GM11168 (cell line): Measurements from ENCODE around the gene PIGK.

Experiments used
- in situ Hi-C: fragments of 300-500 bp; cut with MboI; formaldehyde crosslinking; loops from one replicate; pipeline ENCODE4 v1.12.0; 2022; ENCODE audit warnings: low sequenced_read_pairs; ENCODE audit not compliant: unreplicated experiment

The PIGK gene

GRCh38 chr1:77118712-77119111 is 100.5 kb downstream of the PIGK start:
- in situ Hi-C loops: loop anchor here (25.0 kb wide), 1 partner anchor 956 kb away; no protein-coding TSS in a partner anchor

GRCh38 chr1:77104672-77105071 is 114.6 kb downstream of the PIGK start:
- in situ Hi-C loops: loop anchor here (25.0 kb wide), 1 partner anchor 942 kb away; no protein-coding TSS in a partner anchor

GRCh38 chr1:77103486-77103885 is 115.7 kb downstream of the PIGK start:
- in situ Hi-C loops: loop anchor here (25.0 kb wide), 1 partner anchor 941 kb away; no protein-coding TSS in a partner anchor

DNA sequence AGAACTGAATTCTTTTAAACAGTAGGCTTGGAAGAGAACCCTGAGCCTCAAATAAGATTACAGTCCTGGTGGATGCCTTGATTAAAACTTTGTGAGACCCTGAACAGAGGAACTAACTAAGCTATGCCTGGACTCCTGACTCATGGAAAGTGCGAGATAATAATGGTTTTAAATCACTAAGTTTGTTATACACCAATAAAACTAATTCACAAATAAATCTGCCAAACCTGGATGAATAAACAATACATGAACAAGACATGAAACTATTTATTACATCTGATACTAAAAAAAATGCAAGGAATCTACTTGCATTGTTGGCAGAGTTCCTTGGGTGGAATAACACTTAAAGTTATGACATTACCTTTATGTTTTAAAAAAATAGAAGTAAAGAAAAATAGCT is 118.4 kb downstream of the PIGK start:
- in situ Hi-C loops: loop anchor here (25.0 kb wide), 1 partner anchor 939 kb away; no protein-coding TSS in a partner anchor

GRCh38 chr1:77096496-77097255 is 122.6 kb downstream of the PIGK start:
- in situ Hi-C loops: no loop called here

DNA sequence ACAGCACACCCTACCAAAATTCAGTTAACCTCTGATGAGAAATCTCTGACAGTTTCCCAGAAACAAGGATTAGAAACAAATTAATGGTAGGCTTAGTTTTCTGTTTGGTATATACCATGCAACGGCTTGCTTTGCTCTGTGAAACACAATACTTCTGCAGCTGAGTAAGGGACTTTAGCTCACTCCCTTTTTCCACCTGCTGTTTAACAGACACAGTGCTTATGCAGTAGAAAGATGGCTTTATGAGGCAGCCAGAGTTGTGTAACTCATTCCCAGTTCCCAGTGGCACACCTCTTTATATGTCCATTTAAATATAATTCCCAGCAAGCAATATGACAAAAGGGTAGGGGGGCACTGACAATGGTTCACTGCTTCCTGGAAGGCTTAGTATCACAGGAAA is 124.0 kb downstream of the PIGK start:
- in situ Hi-C loops: no loop called here

DNA sequence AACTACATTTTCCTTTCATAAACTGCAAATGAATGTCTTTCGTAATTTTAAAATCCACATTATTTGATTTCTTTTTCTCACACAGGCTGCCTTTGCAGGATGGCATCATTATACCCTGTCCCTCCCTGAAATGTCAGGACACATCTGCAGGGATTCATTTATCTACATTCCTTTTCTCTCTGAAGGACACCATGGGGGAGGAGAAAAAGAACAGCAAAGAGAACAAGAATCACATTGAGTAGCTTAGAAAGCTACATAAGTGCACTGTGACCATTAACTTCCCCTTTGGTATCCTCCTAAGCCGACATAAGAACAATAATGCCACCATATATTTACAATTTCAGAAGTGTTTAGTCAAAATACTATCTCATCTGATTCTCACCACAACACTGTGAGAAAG is 129.5 kb downstream of the PIGK start:
- in situ Hi-C loops: no loop called here

DNA sequence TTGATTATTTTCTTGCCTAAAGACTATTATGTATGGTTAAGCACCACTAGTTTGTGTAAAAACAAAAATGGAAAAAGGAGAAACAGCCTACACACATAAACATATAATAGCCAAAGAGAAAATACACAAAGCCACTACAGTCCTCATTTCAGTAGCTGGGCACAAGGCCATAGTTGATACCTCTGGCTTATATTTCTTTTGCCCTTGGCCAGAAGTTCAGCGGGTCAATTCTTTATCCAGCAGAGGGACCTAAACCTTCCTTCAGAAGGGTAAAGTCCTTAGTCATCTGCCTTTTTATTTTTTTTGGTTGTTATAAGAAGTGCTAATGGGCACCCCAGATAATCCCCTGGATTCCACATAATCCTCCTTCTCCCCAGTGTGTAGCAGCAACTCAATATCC is 134.1 kb downstream of the PIGK start:
- in situ Hi-C loops: no loop called here

GRCh38 chr1:77084457-77084856 is 134.8 kb downstream of the PIGK start:
- in situ Hi-C loops: no loop called here

DNA sequence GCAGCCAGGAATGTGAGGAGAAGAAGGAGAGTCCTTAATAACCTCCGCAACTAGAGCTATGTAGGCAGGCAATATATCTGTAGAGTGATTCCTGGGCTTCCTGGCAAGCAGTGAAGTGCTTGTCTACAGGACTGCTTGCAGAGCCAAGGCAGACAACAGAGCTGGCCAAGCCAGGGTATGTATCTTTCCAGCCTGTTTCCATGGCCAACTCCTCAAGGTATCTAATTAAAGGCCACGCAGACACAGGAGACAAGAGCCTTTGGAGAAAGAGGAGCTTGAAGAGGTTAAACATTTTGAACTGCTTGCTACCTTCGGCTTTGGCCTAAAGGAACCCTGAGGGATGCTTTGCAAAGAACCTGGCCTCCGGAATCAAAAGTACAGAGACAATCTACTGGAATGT is 137.4 kb downstream of the PIGK start:
- in situ Hi-C loops: no loop called here

GRCh38 chr1:77076759-77077158 is 142.5 kb downstream of the PIGK start:
- in situ Hi-C loops: no loop called here

DNA sequence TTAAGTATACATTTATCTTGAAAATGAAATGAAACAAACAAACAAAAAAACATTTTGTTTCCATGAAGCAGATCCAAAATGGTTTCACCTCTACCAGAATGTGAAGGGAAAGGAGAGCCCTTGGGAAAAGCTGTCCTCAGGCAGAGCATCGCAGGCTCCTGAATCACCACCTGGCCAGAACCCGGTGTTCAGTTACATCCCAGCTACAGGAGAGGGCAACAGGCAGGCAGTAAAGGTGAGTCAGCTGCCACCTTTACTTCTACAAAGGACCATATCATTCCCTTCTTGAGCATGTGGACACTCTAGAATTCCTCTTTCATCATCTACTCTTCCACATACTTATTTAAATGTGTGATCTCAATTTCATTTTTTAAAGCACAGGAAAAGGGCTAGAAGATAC is 151.2 kb downstream of the PIGK start:
- in situ Hi-C loops: no loop called here

- in situ Hi-C loops: no loop called here
Observed at GRCh38 chr1:77065693-77066342, 153.4 kb downstream of the PIGK start.

- in situ Hi-C loops: no loop called here
Observed at GRCh38 chr1:77064246-77064645, 155.0 kb downstream of the PIGK start.

DNA sequence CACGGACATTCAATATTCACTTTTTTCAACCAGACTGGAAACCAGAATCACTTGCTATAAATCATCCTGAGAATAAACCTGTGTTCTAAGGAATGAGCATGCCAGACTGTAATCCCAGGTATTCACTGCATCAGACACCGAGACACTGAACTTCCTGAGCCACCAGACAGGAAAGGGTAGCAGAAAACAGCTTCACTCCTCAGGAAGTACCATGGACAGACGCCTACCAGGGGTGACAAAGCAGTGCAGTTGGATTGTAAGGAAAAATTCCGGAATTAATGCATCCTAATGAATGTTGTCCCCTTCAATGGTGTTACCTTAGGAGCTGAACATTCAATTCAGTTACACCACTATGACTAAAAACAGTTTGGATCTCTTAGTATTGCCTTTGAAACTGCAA is 156.1 kb downstream of the PIGK start:
- in situ Hi-C loops: no loop called here

GRCh38 chr1:77061162-77061561 is 158.1 kb downstream of the PIGK start:
- in situ Hi-C loops: no loop called here

GRCh38 chr1:77060000-77060399 is 159.2 kb downstream of the PIGK start:
- in situ Hi-C loops: no loop called here

- in situ Hi-C loops: no loop called here
Observed at GRCh38 chr1:77057994-77058585, 161.1 kb downstream of the PIGK start.

- in situ Hi-C loops: no loop called here
Observed at GRCh38 chr1:77056525-77056924, 162.7 kb downstream of the PIGK start.

DNA sequence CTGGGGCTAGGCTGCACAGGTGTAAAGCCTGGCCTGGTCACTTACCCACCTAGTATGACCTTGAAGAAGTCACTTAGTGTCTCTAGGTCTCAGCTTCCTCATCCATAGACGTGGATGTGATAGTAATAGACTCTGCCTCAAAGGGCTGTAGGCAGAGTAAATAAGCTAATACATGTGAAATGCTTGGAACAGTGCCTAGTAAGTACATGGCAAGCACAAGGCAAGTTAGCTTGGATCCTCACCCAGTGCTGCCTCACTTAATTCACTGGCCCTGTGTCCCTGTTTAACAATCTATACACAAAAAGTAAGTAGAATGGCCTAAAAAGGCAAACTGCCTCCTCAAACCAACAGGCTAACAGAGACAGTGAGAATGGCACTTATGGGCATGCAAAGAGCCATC is 167.8 kb downstream of the PIGK start:
- in situ Hi-C loops: no loop called here

DNA sequence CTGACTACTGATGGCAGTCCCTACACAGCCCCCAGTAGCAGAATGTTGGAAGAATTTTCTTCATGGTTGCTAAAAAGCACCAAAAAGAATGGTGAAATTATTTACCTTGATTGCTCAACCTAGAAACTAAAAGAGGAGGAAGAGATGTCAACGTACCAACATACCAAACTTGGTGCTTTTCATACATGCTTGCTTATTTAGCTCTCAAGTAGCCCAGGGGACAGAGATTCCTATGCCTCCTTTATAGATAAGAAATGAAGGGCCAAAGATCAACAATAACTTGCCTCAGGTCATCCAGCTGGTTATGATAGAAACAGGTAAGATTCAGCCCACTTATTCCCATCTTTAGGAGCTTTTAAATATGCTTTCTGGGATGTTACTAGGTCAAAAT is 170.6 kb downstream of the PIGK start:
- in situ Hi-C loops: no loop called here
